Activated CD8-positive, alpha-beta memory T cell treated with anti-CD3 and anti-CD28 coated beads, Interleukin-2, amount 10 ng/mL, durations not matched to agents 7 days and 5 days (primary cell): ENCODE data around the gene BATF2. TPM values are rescaled to one million over a fixed set of nuclear protein-coding genes. Genes with fewer than 3 reads are reported as not detected.

Source experiments
- ATAC-seq: fragments of 150-1000 bp; cut with Tn5 transposase; one replicate; pipeline ENCODE4 v1.10.0; 2021; ENCODE audit warnings: moderate library complexity
- CTCF ChIA-PET: fragments of 350-600 bp; sonication (Branson Sonifier 250); formaldehyde crosslinking; loops from one replicate; lab custom pipeline; 2021; ENCODE audit warnings: antibody characterized with exemption; lab: Charles Lee
- DNase-seq: peaks from one replicate; pipeline ENCODE4 v3.0.0-alpha.2; 2020
- H3K27ac Mint-ChIP-seq: one replicate; pipeline ENCODE4 v1.8.0; 2021; ENCODE audit warnings: mild to moderate bottlenecking, mixed read lengths
- H3K27me3 Mint-ChIP-seq: one replicate; pipeline ENCODE4 v1.8.0; 2021; ENCODE audit warnings: mixed read lengths
- H3K36me3 Mint-ChIP-seq: one replicate; pipeline ENCODE4 v1.8.0; 2021; ENCODE audit warnings: mild to moderate bottlenecking, mixed read lengths
- H3K4me1 Mint-ChIP-seq: one replicate; pipeline ENCODE4 v1.8.0; 2021; ENCODE audit warnings: mixed read lengths
- H3K4me3 Mint-ChIP-seq: one replicate; pipeline ENCODE4 v1.8.0; 2021; ENCODE audit warnings: mild to moderate bottlenecking, moderate library complexity, mixed read lengths
- H3K9me3 Mint-ChIP-seq: one replicate; pipeline ENCODE4 v1.8.0; 2022; ENCODE audit warnings: low read depth, mixed read lengths
- total RNA-seq, 2 experiments: library from RNA; stranded (reverse); gene quantifications; one replicate each; pipeline ENCODE4 v1.2.3, GENCODE V29; 2021

Gene BATF2
- total RNA-seq, 2 experiments from 2014 or later = 0.33 to 0.67 TPM

- Mint-ChIP-seq H3K36me3 (no peaks in the 10 kb centered on the region), H3K27ac (no peak overlapping the region), H3K4me3 (no peak overlapping the region), H3K9me3 (no peaks in the 10 kb centered on the region), H3K4me1 (peaks cover 22% of the 10 kb centered on the region), H3K27me3 (no peaks in the 10 kb centered on the region)
- ATAC-seq (no peak), DNase-seq (no peak)
- CTCF ChIA-PET = interaction anchor here (0.7 to 0.9 kb wide), 2 partner anchors 8 to 39 kb away, joined by 3 to 6 read pairs; no protein-coding TSS in a partner anchor
These were observed 22.6 kb downstream of the BATF2 start for GRCh38 chr11:64974124-64974523.

DNA sequence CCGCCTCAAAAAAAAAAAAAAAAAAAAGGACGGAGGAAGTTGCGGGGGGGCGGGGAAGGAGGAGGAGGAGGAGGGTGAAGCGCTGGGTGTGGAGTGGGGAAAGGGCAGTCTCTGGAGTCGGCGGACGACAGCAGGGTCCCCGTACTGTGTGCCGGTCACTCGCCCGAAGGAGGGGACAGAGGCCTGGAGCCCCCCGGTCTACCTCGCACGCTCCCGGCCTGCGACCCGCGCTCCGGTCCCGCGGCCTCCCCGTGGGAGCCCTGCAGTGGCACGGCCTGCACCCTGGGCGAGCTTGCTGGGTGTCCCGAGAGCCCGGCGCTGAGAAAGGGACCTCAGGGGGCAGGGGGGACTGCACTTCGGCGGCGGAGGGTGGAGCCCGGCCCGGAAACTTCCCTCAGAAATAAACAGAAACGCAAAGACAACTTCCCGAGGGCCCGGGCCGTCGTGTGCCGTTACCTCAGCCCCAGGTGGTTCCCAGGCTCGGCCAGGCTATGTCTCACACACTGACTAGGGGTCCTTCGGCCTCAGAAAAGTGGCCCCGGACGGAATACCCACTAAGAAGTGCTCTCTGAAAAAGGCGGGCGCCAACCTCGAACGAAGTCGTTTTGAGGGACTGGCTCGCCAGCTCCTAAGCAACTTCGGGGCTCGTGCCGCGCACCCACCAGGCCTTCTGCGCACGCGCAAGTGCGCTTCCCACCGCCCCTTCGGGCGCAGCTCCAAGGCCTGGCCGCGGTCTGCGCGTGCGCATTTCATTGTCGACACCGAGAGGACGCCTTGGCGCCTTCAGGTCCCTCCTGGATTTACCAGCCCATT lies 25.1 kb downstream of the BATF2 start, which contains the start of gene MAJIN:
TSS of gene MAJIN (minus strand) at position 688 of the 813 bp plus-strand sequence. CDS start 12,703 bp downstream, outside the sequence.
- no peaks in the 10 kb centered on the region for H3K9me3 Mint-ChIP-seq
- DNase-seq = peak; percentile 88
- peak within 1 kb of the TSS; percentile 59 for H3K27ac Mint-ChIP-seq
- H3K36me3 Mint-ChIP-seq = no peaks in the 10 kb centered on the region
- no peaks in the 10 kb centered on the region for H3K27me3 Mint-ChIP-seq
- H3K4me1 Mint-ChIP-seq = peaks cover 37% of the 10 kb centered on the region
- peak; percentile 80 for ATAC-seq
- peak within 1 kb of the TSS; percentile 56 for H3K4me3 Mint-ChIP-seq
- CTCF ChIA-PET = interaction anchor here (0.7 to 1.7 kb wide), 5 partner anchors 43 to 523 kb away, joined by 3 to 6 read pairs (median 4); partner anchors contain the start of gene ARL2

GRCh38 chr11:64970731-64971151 lies 26.0 kb downstream of the BATF2 start:
- Mint-ChIP-seq H3K4me1 (peaks cover 41% of the 10 kb centered on the region), H3K4me3 (no peak overlapping the region), H3K27me3 (no peaks in the 10 kb centered on the region), H3K27ac (peak overlapping the region; percentile 1), H3K9me3 (no peaks in the 10 kb centered on the region), H3K36me3 (no peaks in the 10 kb centered on the region)
- ATAC-seq (peak; percentile 28), DNase-seq (peak; percentile 43)
- CTCF ChIA-PET = interaction anchor here (1.4 to 1.7 kb wide), 2 partner anchors 123 to 344 kb away, joined by 4 to 6 read pairs; no protein-coding TSS in a partner anchor

DNA sequence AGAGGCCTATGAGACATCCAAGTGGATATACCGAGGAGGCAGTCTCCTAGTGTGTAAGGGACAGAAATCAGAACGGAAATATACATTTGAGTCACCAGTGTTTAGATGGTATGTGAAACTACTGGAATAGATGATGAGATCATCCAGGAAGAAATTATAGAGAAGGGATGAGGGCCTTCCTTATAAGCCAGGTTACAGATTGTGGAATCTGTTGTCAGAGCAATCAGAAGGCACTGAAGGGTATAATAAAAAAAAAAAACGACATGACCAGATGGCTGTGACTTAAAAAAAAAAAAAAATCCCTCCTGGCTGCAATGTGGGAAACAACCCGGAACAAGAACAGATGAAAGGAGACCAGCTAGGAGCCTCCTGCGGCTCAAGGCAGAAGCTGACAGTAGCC lies 27.6 kb downstream of the BATF2 start:
- H3K9me3 Mint-ChIP-seq = no peaks in the 10 kb centered on the region

GRCh38 chr11:64967375-64967774 lies 29.4 kb downstream of the BATF2 start:
- no peaks in the 10 kb centered on the region for H3K9me3 Mint-ChIP-seq
- DNase-seq (no peak), ATAC-seq (peak; percentile 10)
- H3K4me3 Mint-ChIP-seq = no peak overlapping the region
- CTCF ChIA-PET = interaction anchor here (0.8 kb wide), 1 partner anchor 24 kb away, joined by 4 read pairs; no protein-coding TSS in a partner anchor
- no peaks in the 10 kb centered on the region for H3K27me3 Mint-ChIP-seq
- H3K4me1 Mint-ChIP-seq = peaks cover 41% of the 10 kb centered on the region
- peak overlapping the region; percentile 37 for H3K27ac Mint-ChIP-seq
- no peaks in the 10 kb centered on the region for H3K36me3 Mint-ChIP-seq

More for the DNA sequence above, 27.6 kb downstream of the BATF2 start:
- CTCF ChIA-PET = interaction anchor here (0.7 kb wide), 1 partner anchor 85 kb away, joined by 3 read pairs; no protein-coding TSS in a partner anchor
- Mint-ChIP-seq H3K27me3 (no peaks in the 10 kb centered on the region), H3K27ac (no peak overlapping the region), H3K36me3 (no peaks in the 10 kb centered on the region), H3K4me1 (peaks cover 42% of the 10 kb centered on the region), H3K4me3 (no peak overlapping the region)
- ATAC-seq = no peak
- no peak for DNase-seq

DNA sequence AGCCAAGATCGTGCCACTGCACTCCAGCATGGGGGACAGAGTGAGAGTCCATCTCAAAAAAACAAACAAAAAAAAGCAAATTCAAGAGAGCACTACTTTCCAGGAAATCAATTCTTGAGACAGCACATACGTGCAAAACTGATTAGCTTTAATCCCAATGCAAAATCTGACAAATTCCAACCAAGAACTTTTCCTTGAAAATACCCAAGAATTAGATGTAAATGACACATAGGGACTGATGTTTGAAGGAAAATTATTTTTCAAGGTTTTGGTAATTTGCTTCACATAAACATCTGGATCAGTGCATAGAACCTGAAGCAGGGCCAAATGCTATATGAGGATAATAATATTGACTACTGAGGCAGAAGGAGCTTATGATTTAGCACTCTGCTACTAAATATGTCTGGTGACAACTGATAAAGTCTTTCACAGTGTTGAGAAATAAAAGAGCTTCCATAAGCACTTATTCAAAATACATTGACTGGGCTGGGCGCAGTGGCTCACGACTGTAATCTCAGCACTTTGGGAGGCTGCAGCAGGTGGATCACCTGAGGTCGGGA lies 33.6 kb downstream of the BATF2 start:
- Mint-ChIP-seq H3K9me3 (no peaks in the 10 kb centered on the region), H3K36me3 (no peaks in the 10 kb centered on the region), H3K4me3 (no peak overlapping the region), H3K27me3 (peaks cover 7% of the 10 kb centered on the region), H3K27ac (no peak overlapping the region), H3K4me1 (peaks cover 22% of the 10 kb centered on the region)
- CTCF ChIA-PET = interaction anchor here (1.2 kb wide), 1 partner anchor 12 kb away, joined by 3 read pairs; no protein-coding TSS in a partner anchor
- ATAC-seq (no peak), DNase-seq (no peak)

- ATAC-seq (no peak), DNase-seq (no peak)
- CTCF ChIA-PET = no interaction called here
- no peak overlapping the region for H3K4me3 Mint-ChIP-seq
- H3K27ac Mint-ChIP-seq = no peak overlapping the region
- H3K36me3 Mint-ChIP-seq = no peaks in the 10 kb centered on the region
- peaks cover 6% of the 10 kb centered on the region for H3K4me1 Mint-ChIP-seq
- peaks cover 7% of the 10 kb centered on the region for H3K27me3 Mint-ChIP-seq
- H3K9me3 Mint-ChIP-seq = no peaks in the 10 kb centered on the region
These were observed 36.1 kb downstream of the BATF2 start for GRCh38 chr11:64960719-64961118.

- CTCF ChIA-PET = no interaction called here
- no peak overlapping the region for H3K27ac Mint-ChIP-seq
These were observed 37.3 kb downstream of the BATF2 start for GRCh38 chr11:64959498-64959897.

GRCh38 chr11:64954201-64954600 lies 42.6 kb downstream of the BATF2 start:
- H3K36me3 Mint-ChIP-seq = no peaks in the 10 kb centered on the region
- CTCF ChIA-PET = interaction anchor here (1.0 to 1.3 kb wide), 2 partner anchors 35 to 60 kb away, joined by 3 to 4 read pairs; partner anchors contain the start of gene ARL2
- no peaks in the 10 kb centered on the region for H3K4me1 Mint-ChIP-seq
- no peak overlapping the region for H3K4me3 Mint-ChIP-seq
- ATAC-seq (no peak), DNase-seq (no peak)
- peaks cover 25% of the 10 kb centered on the region for H3K27me3 Mint-ChIP-seq
- H3K27ac Mint-ChIP-seq = no peak overlapping the region
- no peaks in the 10 kb centered on the region for H3K9me3 Mint-ChIP-seq

More at GRCh38 chr11:64959498-64959897, 37.3 kb downstream of the BATF2 start:
- Mint-ChIP-seq H3K36me3 (no peaks in the 10 kb centered on the region), H3K9me3 (no peaks in the 10 kb centered on the region), H3K4me3 (no peak overlapping the region), H3K4me1 (no peaks in the 10 kb centered on the region), H3K27me3 (peaks cover 13% of the 10 kb centered on the region)
- no peak for ATAC-seq
- no peak for DNase-seq

- H3K36me3 Mint-ChIP-seq = no peaks in the 10 kb centered on the region
- peaks cover 23% of the 10 kb centered on the region for H3K27me3 Mint-ChIP-seq
- H3K4me1 Mint-ChIP-seq = no peaks in the 10 kb centered on the region
- CTCF ChIA-PET = interaction anchor here (0.7 to 1.4 kb wide), 4 partner anchors 12 to 159 kb away, joined by 3 read pairs; no protein-coding TSS in a partner anchor
- H3K4me3 Mint-ChIP-seq = no peak overlapping the region
- no peak overlapping the region for H3K27ac Mint-ChIP-seq
- DNase-seq (no peak), ATAC-seq (no peak)
- H3K9me3 Mint-ChIP-seq = no peaks in the 10 kb centered on the region
These were observed 45.2 kb downstream of the BATF2 start for GRCh38 chr11:64951529-64951928.

DNA sequence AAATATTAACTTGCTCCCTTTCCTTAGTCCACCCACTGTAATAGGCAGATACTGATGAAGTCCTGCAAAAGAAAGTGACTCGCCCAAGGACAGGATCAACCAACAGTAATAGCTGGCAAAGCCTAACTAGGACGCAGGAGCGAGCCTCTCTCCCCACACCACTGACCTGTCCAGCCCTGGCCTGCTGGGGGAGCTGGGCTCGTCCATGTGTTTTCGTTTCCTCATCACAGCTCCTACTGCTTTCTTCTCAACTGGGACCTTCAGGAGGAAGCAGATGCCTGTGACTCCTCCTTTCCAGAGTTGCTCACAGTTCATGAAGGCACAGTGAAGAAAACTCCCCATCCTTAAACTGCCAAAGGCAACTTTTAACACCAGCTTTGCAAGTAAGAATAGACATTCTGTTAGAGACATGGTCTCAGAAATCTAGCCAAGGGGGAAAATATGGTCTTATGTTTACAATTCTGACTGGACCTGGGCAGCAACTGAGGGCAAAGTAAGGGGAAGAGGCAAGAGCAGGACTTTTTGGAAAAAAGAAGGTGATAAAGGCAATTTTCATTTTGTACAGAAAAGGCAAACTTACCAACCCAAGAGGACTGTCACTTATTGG lies 49.5 kb downstream of the BATF2 start:
- ATAC-seq (no peak), DNase-seq (no peak)
- Mint-ChIP-seq H3K4me3 (no peak overlapping the region), H3K9me3 (no peaks in the 10 kb centered on the region), H3K4me1 (no peaks in the 10 kb centered on the region), H3K27ac (no peak overlapping the region), H3K36me3 (no peaks in the 10 kb centered on the region), H3K27me3 (peaks cover 21% of the 10 kb centered on the region)
- CTCF ChIA-PET = no interaction called here
